HepG2 (cell line): Measurements from ENCODE around the gene GPR6.

ENCODE experiments used
- CTCF ChIP-seq: sonication (generic); formaldehyde crosslinking; IDR thresholded peaks from 2 replicates; pipeline ENCODE4 v1.5.0; 2020; ENCODE audit warnings: mild to moderate bottlenecking, missing genetic modification reagents, moderate library complexity
- MBD4 ChIP-seq: IDR thresholded peaks from 2 replicates; pipeline ENCODE4 v1.6.1; 2012; ENCODE audit warnings: low read length, inconsistent platforms, borderline replicate concordance
- TARDBP ChIP-seq: sonication (generic); formaldehyde crosslinking; IDR thresholded peaks from 2 replicates; pipeline ENCODE4 v1.8.0; 2022; ENCODE audit warnings: mild to moderate bottlenecking, missing genetic modification reagents
- ZNF674 ChIP-seq: sonication (generic); formaldehyde crosslinking; IDR thresholded peaks from 2 replicates; pipeline ENCODE4 v1.5.0; 2020; ENCODE audit warnings: low read depth, mild to moderate bottlenecking, missing genetic modification reagents
- ZNF691 ChIP-seq: sonication (generic); formaldehyde crosslinking; IDR thresholded peaks from 2 replicates; pipeline ENCODE4 v1.4.0; 2020; ENCODE audit warnings: missing genetic modification reagents, low read depth, mild to moderate bottlenecking, borderline replicate concordance

DNA sequence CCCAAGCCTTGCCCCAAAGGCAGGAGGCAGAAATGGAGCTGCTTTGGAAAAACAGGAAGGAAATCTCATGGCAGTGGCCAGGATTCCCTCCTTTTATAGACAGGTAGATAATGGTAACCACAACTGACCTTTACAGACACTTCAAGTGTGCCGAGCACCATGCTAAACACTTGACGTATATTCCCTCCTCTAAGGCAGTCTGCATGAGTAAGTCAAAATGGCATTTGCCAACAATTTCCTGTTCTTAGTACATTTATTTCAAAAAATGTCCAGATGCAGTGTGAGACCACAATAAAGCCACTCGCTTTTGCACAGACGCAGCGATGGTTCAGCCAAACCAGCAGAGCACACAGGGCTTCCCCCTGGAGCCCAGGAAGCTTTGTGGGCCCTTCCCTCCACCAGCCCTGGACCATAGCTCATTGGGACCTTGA lies 16.5 kb upstream of the GPR6 start:
- TF ChIP-seq CTCF (no peak), MBD4 (no peak), ZNF674 (CRISPR knock-in tag) (no peak), TARDBP (CRISPR knock-in tag) (no peak), ZNF691 (CRISPR knock-in tag) (no peak)
